HCEC 1CT (cell line): Measurements from ENCODE around the gene TLR9.
"Not testable (repeated sequence)": the region's sequence is repeated elsewhere in the genome, so short reads cannot be mapped to it uniquely, and the experiment has no call there.

Experiments used
- DNase-seq: peaks from one replicate; pipeline ENCODE4 v3.0.0-alpha.2; 2017

The TLR9 gene

GRCh38 chr3:52225452-52226228 is at the start of gene TLR9:
Gene TLR9 (minus strand): TSS chr3:52225645. CDS start chr3:52225529, 116 bp downstream.
- DNase-seq: no peak

GRCh38 chr3:52274781-52275180 is 49.3 kb upstream of the TLR9 start:
- not testable (repeated sequence) for DNase-seq

- DNase-seq: no peak
These were observed 47.4 kb upstream of the TLR9 start for GRCh38 chr3:52272831-52273230.

- not testable (repeated sequence) for DNase-seq
These were observed 46.7 kb upstream of the TLR9 start for GRCh38 chr3:52272172-52272571.

GRCh38 chr3:52270252-52270754 is 44.9 kb upstream of the TLR9 start:
- no peak for DNase-seq

- DNase-seq: no peak
These were observed 44.3 kb upstream of the TLR9 start for GRCh38 chr3:52269776-52270175.

GRCh38 chr3:52268036-52268435 is 42.6 kb upstream of the TLR9 start:
- no peak for DNase-seq

- DNase-seq: no peak
These were observed 39.9 kb upstream of the TLR9 start for GRCh38 chr3:52265387-52265786.

GRCh38 chr3:52262447-52262846 is 37.0 kb upstream of the TLR9 start:
- no peak for DNase-seq

- no peak for DNase-seq
These were observed 34.0 kb upstream of the TLR9 start for GRCh38 chr3:52259448-52259847.

GRCh38 chr3:52259035-52259434 is 33.6 kb upstream of the TLR9 start:
- no peak for DNase-seq

GRCh38 chr3:52257911-52258310 is 32.5 kb upstream of the TLR9 start:
- no peak for DNase-seq

- DNase-seq: no peak
These were observed 31.2 kb upstream of the TLR9 start for GRCh38 chr3:52256622-52257021.

GRCh38 chr3:52256159-52256558 is 30.7 kb upstream of the TLR9 start:
- no peak for DNase-seq

- no peak for DNase-seq
These were observed 29.2 kb upstream of the TLR9 start for GRCh38 chr3:52254608-52255007.

- no peak for DNase-seq
These were observed 28.2 kb upstream of the TLR9 start for GRCh38 chr3:52253314-52254304.

- no peak for DNase-seq
These were observed 24.7 kb upstream of the TLR9 start for GRCh38 chr3:52250122-52250521.

- no peak for DNase-seq
These were observed 24.2 kb upstream of the TLR9 start for GRCh38 chr3:52249683-52250082.

- no peak for DNase-seq
These were observed 23.5 kb upstream of the TLR9 start for GRCh38 chr3:52248816-52249547.

- no peak for DNase-seq
These were observed 22.7 kb upstream of the TLR9 start for GRCh38 chr3:52248165-52248541.

- DNase-seq: no peak
These were observed 22.1 kb upstream of the TLR9 start for GRCh38 chr3:52247409-52248164.

GRCh38 chr3:52246728-52247408 is 21.4 kb upstream of the TLR9 start:
- DNase-seq: no peak
